Activated naive CD4-positive, alpha-beta T cell treated with anti-CD3 and anti-CD28 coated beads for 36 hours (primary cell): ENCODE results near the gene USP20. TPM values are rescaled to one million over a fixed set of nuclear protein-coding genes. Genes with fewer than 3 reads are reported as not detected.

Source experiments
- CTCF ChIA-PET: fragments of 350-600 bp; sonication (Branson Sonifier 250); formaldehyde crosslinking; loops from one replicate; lab custom pipeline; 2021; ENCODE audit warnings: antibody characterized with exemption; lab: Charles Lee
- DNase-seq: peaks from one replicate; pipeline ENCODE4 v3.0.0-alpha.2; 2020
- H3K27ac Mint-ChIP-seq: one replicate; pipeline ENCODE4 v1.8.0; 2021; ENCODE audit warnings: mild to moderate bottlenecking, mixed read lengths
- H3K27me3 Mint-ChIP-seq: one replicate; pipeline ENCODE4 v1.8.0; 2021; ENCODE audit warnings: low read depth, mixed read lengths
- H3K36me3 Mint-ChIP-seq: one replicate; pipeline ENCODE4 v1.8.0; 2021; ENCODE audit warnings: low read depth, mixed read lengths
- H3K4me1 Mint-ChIP-seq: one replicate; pipeline ENCODE4 v1.8.0; 2021; ENCODE audit warnings: low read depth, mixed read lengths
- H3K4me3 Mint-ChIP-seq: one replicate; pipeline ENCODE4 v1.8.0; 2021; ENCODE audit warnings: mild to moderate bottlenecking, moderate library complexity, mixed read lengths
- H3K9me3 Mint-ChIP-seq: one replicate; pipeline ENCODE4 v1.8.0; 2021; ENCODE audit warnings: mixed read lengths
- intact Hi-C: fragments of 100-400 bp; cut with micrococcal nuclease; formaldehyde crosslinking; loops from one replicate; pipeline ENCODE4 v1.15.1; 2023
- total RNA-seq, 2 experiments: library from RNA; stranded (reverse); gene quantifications; one replicate each; pipeline ENCODE4 v1.2.3, GENCODE V29; 2021

Gene USP20
- total RNA-seq, 2 experiments from 2014 or later = 54.7 to 54.9 TPM

DNA sequence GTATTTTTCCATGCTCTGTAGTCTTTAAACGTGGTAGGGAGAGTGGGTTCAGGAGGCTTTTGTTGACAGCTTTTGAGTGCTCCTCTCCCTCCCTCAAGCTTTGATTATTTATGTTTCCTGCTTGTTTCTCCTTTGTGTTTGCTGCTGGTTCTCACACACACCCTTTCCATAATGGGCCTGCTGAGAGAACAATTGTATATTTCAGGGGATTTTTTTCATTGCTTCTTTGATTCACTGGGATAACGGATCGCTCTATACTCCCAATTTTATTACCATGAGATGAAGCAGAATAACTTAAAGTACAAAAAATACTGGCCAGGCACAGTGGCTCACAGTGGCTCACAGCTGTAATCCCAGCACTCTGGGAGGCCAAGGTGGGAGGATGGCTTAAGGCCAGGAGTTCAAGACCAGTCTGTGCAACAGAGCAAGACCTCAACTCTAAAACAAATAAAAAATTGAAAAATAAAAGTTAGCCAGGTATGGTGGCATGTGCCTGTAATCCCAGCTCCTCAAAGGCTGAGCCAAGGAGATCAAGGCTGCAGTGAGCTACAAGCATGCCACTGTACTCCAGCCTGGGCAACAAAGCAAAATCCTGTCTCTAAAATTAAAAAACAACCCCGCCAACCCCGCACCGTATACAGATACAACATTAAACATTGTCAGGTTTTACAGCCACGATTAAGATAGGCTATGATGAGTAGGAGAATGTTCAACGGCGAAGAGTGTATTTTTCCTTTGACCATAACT lies 66.9 kb downstream of the USP20 start:
- Mint-ChIP-seq H3K9me3 (no peaks in the 10 kb centered on the region), H3K27me3 (no peaks in the 10 kb centered on the region), H3K4me3 (no peak overlapping the region), H3K27ac (peak overlapping the region; percentile 79), H3K36me3 (peaks cover 60% of the 10 kb centered on the region), H3K4me1 (peaks cover 47% of the 10 kb centered on the region)
- DNase-seq = no peak
- intact Hi-C loops = no loop called here
- CTCF ChIA-PET = interaction anchor here (0.6 to 1.0 kb wide), 2 partner anchors 10 to 16 kb away, joined by 3 to 4 read pairs; no protein-coding TSS in a partner anchor

DNA sequence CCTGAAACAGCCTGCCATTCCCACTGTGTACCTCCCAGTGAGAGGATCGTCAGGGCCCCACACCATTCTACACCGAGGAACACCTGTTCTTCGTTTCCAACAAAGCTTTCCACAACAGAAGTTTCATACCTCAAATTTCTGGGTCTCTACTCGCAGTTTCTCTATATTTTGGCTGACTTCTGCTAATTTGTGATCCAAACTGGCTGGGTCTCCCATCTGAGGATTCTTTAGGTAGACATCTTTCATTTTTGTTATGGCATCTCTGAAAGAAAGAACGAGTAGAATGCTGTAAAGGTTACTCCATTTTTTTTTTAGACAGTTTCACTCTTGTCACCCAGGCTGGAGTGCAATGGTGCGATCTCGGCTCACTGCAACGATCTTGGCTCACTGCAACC lies 67.5 kb downstream of the USP20 start:
- H3K9me3 Mint-ChIP-seq = no peaks in the 10 kb centered on the region
- no peaks in the 10 kb centered on the region for H3K27me3 Mint-ChIP-seq
- peaks cover 44% of the 10 kb centered on the region for H3K4me1 Mint-ChIP-seq
- H3K4me3 Mint-ChIP-seq = no peak overlapping the region
- no peak for DNase-seq
- peak overlapping the region; percentile 79 for H3K27ac Mint-ChIP-seq
- intact Hi-C loops = no loop called here
- CTCF ChIA-PET = interaction anchor here (1.0 kb wide), 1 partner anchor 11 kb away, joined by 4 read pairs; no protein-coding TSS in a partner anchor
- peaks cover 61% of the 10 kb centered on the region for H3K36me3 Mint-ChIP-seq

DNA sequence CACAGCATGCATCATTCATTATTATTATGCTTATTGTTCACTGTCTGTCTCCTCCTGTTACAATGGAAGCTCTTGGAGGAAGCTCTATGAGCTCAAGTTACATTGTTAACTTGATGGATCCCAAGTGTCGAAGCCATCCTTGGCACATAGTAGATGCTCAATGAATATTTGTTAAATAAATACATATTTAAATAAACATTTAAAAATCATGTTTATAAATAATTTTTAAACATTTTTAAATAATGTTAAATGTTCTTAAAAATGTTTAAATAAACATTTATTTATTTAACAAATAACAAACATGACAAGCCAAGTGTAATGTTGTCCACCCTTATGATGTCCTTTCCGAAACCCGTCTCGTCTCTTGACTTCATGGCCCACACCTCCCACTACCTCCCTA lies 69.5 kb downstream of the USP20 start:
- H3K27ac Mint-ChIP-seq = peak overlapping the region; percentile 46
- CTCF ChIA-PET = interaction anchor here (0.6 kb wide), 1 partner anchor 9 kb away, joined by 5 read pairs; no protein-coding TSS in a partner anchor
- H3K9me3 Mint-ChIP-seq = no peaks in the 10 kb centered on the region
- H3K4me3 Mint-ChIP-seq = no peak overlapping the region
- H3K36me3 Mint-ChIP-seq = peaks cover 52% of the 10 kb centered on the region
- no peak for DNase-seq
- peaks cover 38% of the 10 kb centered on the region for H3K4me1 Mint-ChIP-seq
- intact Hi-C loops = no loop called here
- no peaks in the 10 kb centered on the region for H3K27me3 Mint-ChIP-seq

DNA sequence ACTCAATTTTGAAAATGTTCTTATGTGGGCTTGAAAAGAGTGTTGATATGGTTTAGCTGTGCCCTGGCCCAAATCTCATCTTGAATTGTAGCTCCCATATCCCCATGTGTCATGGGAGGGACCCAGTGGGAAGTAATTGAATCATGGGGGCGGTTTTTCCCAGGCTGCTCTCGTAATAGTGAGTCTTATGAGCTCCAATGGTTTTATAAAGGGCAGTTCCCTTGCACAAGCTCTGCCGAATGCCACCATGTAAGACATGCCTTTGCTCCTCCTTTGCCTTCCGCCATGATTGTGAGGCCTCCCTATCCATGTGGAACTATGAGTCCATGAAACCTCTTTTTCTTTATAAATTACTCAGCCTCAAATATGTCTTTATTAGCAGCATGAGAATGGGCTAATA lies 71.0 kb downstream of the USP20 start:
- peaks cover 48% of the 10 kb centered on the region for H3K36me3 Mint-ChIP-seq
- H3K9me3 Mint-ChIP-seq = no peaks in the 10 kb centered on the region
- intact Hi-C loops = no loop called here
- DNase-seq = no peak
- CTCF ChIA-PET = interaction anchor here (1.0 kb wide), 1 partner anchor 11 kb away, joined by 3 read pairs; no protein-coding TSS in a partner anchor
- no peaks in the 10 kb centered on the region for H3K27me3 Mint-ChIP-seq
- no peak overlapping the region for H3K4me3 Mint-ChIP-seq
- H3K4me1 Mint-ChIP-seq = peaks cover 33% of the 10 kb centered on the region
- H3K27ac Mint-ChIP-seq = no peak overlapping the region

DNA sequence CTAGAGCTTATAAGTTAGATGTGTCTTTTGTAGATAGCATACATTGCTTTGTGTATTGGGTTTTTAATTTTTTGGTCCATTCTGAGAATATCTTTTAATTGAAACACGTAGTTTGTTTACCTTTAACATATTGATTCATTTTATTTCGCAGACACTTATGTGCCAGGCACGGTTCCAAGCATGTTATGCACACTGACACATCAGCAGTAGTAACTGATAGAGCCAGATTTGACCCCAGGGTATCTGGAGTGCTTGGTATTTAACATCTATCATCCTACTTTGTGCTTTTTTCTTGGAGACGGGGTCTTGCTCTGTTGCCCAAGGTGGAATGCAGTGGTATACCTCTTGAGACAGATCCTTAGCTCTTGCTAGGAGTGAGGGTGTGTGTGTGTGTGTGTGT lies 71.9 kb downstream of the USP20 start:
- H3K9me3 Mint-ChIP-seq = no peaks in the 10 kb centered on the region
- H3K27me3 Mint-ChIP-seq = no peaks in the 10 kb centered on the region
- H3K36me3 Mint-ChIP-seq = peaks cover 40% of the 10 kb centered on the region
- no peak for DNase-seq
- no peak overlapping the region for H3K4me3 Mint-ChIP-seq
- CTCF ChIA-PET = interaction anchor here (0.6 kb wide), 1 partner anchor 12 kb away, joined by 3 read pairs; no protein-coding TSS in a partner anchor
- H3K4me1 Mint-ChIP-seq = peaks cover 28% of the 10 kb centered on the region
- H3K27ac Mint-ChIP-seq = no peak overlapping the region
- intact Hi-C loops = no loop called here

DNA sequence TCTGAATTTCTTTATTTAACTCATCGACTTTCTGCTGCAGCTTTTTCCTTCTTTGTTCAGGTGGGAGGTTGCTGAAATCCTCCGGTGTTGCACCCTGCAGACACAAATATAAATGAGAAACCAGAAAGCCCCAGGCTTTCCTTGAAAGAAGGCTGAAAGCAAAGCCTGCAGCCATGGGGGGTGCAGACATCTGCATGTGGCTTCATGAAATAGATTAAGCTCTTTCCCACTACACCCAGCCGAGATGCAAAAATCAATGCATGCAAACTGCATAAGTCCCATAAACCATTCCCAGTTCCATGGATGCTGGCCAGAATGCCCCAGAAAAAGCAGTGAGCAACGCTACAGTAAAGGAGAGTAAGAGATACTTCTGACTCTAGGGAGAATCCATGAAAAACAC lies 73.6 kb downstream of the USP20 start:
- CTCF ChIA-PET = no interaction called here
- peaks cover 36% of the 10 kb centered on the region for H3K36me3 Mint-ChIP-seq

DNA sequence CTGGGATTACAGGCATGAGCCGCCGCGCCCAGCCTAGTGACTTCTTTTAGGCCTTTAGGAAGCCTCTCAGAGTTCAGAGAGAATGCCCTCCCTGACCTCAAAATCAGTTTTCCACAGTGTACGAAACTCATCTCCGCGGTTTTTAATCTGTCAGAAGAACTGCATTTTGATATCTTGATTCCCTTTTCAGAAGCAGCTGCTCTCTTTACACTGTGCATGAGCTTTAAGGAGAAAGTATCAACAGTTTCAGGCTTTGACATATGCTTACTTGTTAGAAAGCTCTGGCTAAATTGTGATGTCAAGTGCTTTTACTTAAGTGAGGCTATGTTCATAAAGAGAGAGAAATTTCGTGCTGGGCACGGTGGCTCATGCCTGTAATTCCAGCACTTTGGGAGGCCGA lies 74.6 kb downstream of the USP20 start:
- CTCF ChIA-PET = no interaction called here
- peak overlapping the region; percentile 31 for H3K27ac Mint-ChIP-seq
- DNase-seq = no peak
- H3K4me1 Mint-ChIP-seq = peaks cover 16% of the 10 kb centered on the region
- no peak overlapping the region for H3K4me3 Mint-ChIP-seq
- H3K27me3 Mint-ChIP-seq = no peaks in the 10 kb centered on the region
- intact Hi-C loops = loop anchor here (2.0 kb wide), 1 partner anchor 17 kb away; no protein-coding TSS in a partner anchor
- no peaks in the 10 kb centered on the region for H3K9me3 Mint-ChIP-seq
- H3K36me3 Mint-ChIP-seq = peaks cover 29% of the 10 kb centered on the region

More for the DNA sequence above, 73.6 kb downstream of the USP20 start:
- DNase-seq = no peak
- peaks cover 20% of the 10 kb centered on the region for H3K4me1 Mint-ChIP-seq
- no peak overlapping the region for H3K4me3 Mint-ChIP-seq
- no peaks in the 10 kb centered on the region for H3K27me3 Mint-ChIP-seq
- intact Hi-C loops = no loop called here
- H3K9me3 Mint-ChIP-seq = no peaks in the 10 kb centered on the region
- H3K27ac Mint-ChIP-seq = no peak overlapping the region

DNA sequence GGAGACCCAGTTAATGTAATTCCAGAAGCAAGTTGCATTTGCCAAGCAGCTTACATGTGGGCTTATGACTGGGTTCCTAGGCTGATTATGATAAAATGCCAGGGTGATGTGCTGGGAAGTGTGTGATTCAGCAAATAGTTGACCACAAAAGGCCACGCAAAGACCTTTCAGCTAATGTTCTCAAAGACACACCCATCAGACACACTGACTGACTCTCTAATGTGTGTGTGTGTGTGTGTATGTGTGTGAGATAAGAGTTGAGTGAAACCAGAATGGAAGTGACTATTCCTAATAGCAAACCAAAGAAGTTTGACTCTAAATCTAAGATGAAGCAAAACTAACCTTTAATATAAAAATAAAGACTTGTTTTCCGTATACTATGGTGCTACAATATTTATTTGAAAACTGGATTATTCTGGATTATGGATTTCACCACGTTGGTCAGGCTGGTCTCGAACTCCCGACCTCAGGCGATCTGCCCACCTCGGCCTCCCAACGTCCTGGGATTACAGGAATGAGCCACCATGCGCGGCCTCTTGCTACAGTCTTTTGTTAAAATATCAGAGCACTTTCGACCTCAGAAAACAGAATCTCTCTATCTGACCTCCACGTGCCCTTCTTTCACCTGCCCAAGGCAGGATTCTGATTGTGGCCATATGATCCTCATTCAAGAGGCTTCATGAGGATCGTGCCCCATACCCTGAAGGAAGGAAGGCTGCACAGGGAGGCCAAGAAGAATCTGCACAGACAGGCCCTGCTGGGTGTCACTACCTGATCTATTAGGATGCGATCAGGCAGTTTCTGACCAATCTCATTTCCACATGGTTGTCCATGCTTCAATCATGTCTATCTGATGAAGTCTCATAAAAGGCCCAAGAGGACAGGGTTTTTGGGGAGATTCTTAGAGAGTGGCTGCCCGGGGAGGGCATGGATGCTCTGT lies 75.6 kb downstream of the USP20 start:
- peaks cover 27% of the 10 kb centered on the region for H3K36me3 Mint-ChIP-seq
- intact Hi-C loops = loop anchor here (2.0 kb wide), 1 partner anchor 18 kb away; no protein-coding TSS in a partner anchor
- peak; percentile 46 for DNase-seq
- no peaks in the 10 kb centered on the region for H3K9me3 Mint-ChIP-seq
- H3K27ac Mint-ChIP-seq = peak overlapping the region; percentile 75
- CTCF ChIA-PET = interaction anchor here (0.6 kb wide), 1 partner anchor 12 kb away, joined by 3 read pairs; no protein-coding TSS in a partner anchor
- no peak overlapping the region for H3K4me3 Mint-ChIP-seq
- peaks cover 17% of the 10 kb centered on the region for H3K4me1 Mint-ChIP-seq
- H3K27me3 Mint-ChIP-seq = no peaks in the 10 kb centered on the region

DNA sequence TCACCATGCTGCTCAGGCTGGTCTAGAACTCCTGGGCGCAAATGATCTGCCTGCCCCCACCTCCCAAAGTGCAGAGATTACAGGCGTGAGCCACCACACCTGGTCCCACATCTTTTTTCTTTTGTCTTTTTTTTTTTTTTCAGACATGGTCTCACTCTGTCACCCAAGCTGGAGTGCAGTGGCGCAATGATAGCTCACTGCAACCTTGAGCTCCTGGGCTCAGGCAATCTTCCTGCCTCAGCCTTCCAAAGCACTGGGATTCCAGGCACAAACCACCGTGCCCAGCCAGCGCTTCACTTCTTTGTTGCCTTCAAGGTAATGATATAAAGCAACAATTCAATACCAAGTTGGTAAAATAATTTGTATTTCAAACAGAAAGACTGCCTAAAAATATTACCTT lies 78.8 kb downstream of the USP20 start:
- no peak overlapping the region for H3K4me3 Mint-ChIP-seq
- H3K4me1 Mint-ChIP-seq = peaks cover 31% of the 10 kb centered on the region
- no peak for DNase-seq
- H3K9me3 Mint-ChIP-seq = no peaks in the 10 kb centered on the region
- no peaks in the 10 kb centered on the region for H3K27me3 Mint-ChIP-seq
- no peak overlapping the region for H3K27ac Mint-ChIP-seq
- H3K36me3 Mint-ChIP-seq = peaks cover 27% of the 10 kb centered on the region
- intact Hi-C loops = no loop called here
- CTCF ChIA-PET = interaction anchor here (0.6 kb wide), 1 partner anchor 20 kb away, joined by 3 read pairs; no protein-coding TSS in a partner anchor

DNA sequence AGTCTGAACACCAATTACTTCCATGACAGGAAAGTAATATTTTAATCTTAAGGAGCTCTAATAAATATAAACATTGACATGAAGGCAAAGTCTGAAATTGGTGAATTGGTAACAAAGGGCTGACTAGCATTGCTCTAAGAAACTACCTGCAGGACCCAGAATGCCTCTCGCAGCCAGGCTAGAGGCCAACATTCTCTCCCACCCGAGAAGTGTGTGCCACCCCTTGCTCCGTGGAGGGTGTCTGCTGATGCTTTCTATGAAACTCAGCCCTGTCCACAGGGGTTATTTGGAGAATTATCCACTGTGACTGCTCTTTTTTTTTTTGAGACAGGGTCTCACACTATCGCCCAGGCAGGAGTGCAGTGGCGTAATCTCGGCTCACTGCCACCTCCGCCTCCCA lies 81.4 kb downstream of the USP20 start:
- Mint-ChIP-seq H3K36me3 (peaks cover 23% of the 10 kb centered on the region), H3K27me3 (no peaks in the 10 kb centered on the region), H3K4me1 (peaks cover 40% of the 10 kb centered on the region), H3K9me3 (no peaks in the 10 kb centered on the region), H3K27ac (peak overlapping the region; percentile 13), H3K4me3 (no peak overlapping the region)
- no peak for DNase-seq
- CTCF ChIA-PET = interaction anchor here (0.6 kb wide), 1 partner anchor 102 kb away, joined by 3 read pairs; no protein-coding TSS in a partner anchor
- intact Hi-C loops = no loop called here

DNA sequence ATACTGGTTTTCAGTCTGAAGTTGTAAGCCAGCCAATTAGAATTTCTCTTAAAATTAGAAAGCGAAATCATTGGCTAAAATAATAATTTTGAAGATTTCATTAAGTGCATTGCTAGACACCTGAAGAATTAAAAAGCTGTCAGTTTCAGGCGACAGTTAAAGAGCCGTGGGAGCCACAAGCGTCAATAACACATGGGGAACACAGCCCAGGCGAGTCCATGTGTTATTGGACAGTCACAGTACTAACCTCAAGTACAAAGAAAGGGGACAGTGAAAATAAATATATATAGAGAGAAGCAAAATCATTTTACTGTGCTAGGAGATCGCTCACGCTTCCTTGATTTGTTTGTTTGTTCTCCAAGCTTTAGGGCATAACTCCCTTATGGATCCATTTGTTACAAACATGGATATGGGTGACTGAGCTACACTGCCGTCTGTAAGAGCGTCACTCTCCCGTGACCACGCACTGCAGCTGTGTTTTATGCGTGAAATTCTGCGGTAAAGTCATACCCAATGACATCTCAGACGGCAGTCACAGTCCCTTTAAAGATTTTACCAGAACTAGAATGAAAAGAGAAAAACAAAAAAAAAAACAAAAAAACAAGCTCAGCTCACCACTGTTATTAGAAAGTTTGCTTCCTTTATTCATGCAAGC lies 83.2 kb downstream of the USP20 start:
- Mint-ChIP-seq H3K4me1 (peaks cover 49% of the 10 kb centered on the region), H3K36me3 (peaks cover 26% of the 10 kb centered on the region), H3K27ac (peak overlapping the region; percentile 86), H3K9me3 (no peaks in the 10 kb centered on the region), H3K4me3 (no peak overlapping the region), H3K27me3 (no peaks in the 10 kb centered on the region)
- intact Hi-C loops = no loop called here
- CTCF ChIA-PET = interaction anchor here (0.6 to 0.9 kb wide), 2 partner anchors 21 to 87 kb away, joined by 4 to 5 read pairs; no protein-coding TSS in a partner anchor
- DNase-seq = no peak
